ENCODE measurements around the gene FBN2.
"Not testable (repeated sequence)": the region's sequence is repeated elsewhere in the genome, so short reads cannot be mapped to it uniquely, and the experiment has no call there.

Gene FBN2

DNA sequence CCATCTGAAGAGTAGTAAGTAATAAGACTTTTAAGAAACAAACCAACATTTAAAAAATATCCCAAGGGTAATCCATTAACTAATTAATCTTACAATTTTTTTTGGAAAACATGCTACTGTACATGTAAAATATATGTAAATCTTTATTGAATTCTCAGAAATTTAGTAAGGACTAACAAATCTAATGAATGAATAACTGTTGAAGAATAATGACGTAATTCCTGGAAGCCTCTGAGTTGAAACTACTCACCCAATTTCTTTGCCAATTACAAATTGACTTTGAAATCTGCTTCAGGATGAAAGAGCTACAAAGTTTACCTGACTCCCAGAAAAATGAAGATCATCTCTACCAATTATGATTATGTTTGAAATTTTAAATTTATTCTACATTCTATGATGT lies 21.1 kb downstream of the FBN2 start (continued):
- TF ChIP-seq, protein P1, sequence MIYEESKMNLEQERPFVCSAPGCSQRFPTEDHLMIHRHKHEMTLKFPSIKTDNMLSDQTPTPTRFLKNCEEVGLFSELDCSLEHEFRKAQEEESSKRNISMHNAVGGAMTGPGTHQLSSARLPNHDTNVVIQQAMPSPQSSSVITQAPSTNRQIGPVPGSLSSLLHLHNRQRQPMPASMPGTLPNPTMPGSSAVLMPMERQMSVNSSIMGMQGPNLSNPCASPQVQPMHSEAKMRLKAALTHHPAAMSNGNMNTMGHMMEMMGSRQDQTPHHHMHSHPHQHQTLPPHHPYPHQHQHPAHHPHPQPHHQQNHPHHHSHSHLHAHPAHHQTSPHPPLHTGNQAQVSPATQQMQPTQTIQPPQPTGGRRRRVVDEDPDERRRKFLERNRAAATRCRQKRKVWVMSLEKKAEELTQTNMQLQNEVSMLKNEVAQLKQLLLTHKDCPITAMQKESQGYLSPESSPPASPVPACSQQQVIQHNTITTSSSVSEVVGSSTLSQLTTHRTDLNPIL (CRISPR knock-in tag; IDR thresholded peaks at IDR 0.05; ENCODE audit: low read depth), result no peak
- TF ChIP-seq, protein P2, sequence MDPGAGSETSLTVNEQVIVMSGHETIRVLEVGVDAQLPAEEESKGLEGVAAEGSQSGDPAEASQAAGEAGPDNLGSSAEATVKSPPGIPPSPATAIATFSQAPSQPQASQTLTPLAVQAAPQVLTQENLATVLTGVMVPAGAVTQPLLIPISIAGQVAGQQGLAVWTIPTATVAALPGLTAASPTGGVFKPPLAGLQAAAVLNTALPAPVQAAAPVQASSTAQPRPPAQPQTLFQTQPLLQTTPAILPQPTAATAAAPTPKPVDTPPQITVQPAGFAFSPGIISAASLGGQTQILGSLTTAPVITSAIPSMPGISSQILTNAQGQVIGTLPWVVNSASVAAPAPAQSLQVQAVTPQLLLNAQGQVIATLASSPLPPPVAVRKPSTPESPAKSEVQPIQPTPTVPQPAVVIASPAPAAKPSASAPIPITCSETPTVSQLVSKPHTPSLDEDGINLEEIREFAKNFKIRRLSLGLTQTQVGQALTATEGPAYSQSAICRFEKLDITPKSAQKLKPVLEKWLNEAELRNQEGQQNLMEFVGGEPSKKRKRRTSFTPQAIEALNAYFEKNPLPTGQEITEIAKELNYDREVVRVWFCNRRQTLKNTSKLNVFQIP (CRISPR knock-in tag; IDR thresholded peaks at IDR 0.05; ENCODE audit: borderline replicate concordance, low read depth), result no peak
- no peak for TF ChIP-seq BACH2 (CRISPR knock-in tag; IDR thresholded peaks at IDR 0.05; ENCODE audit: borderline replicate concordance)

DNA sequence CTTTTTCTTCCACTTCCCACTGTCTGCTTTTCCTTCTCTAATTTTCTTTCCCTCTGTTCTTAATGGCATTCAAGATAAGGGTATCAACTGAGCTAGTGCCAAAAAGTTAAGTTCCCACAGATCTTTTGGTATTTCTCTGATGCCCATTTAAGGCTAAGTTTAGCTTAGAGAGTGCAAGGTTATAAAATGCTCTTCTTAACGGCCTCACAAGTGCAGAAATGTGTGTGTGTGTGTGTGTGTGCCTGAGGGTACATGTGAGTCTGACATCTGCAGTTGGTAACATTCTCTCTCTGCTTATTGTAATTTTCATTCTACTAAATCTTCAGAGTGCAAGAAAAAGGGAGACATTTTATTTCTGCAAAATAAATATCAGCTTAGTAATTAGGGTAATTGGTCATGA lies 24.2 kb downstream of the FBN2 start:
- no peak for TF ChIP-seq CSDC2 (CRISPR knock-in tag; IDR thresholded peaks at IDR 0.05)
- TF ChIP-seq ESRRG (CRISPR knock-in tag; IDR thresholded peaks at IDR 0.05), result no peak
- TF ChIP-seq ZC3H10 (CRISPR knock-in tag; IDR thresholded peaks at IDR 0.05), result no peak
- TF ChIP-seq, protein P2 (CRISPR knock-in tag; IDR thresholded peaks at IDR 0.05; ENCODE audit: borderline replicate concordance, low read depth), result no peak
- TF ChIP-seq, protein P3, sequence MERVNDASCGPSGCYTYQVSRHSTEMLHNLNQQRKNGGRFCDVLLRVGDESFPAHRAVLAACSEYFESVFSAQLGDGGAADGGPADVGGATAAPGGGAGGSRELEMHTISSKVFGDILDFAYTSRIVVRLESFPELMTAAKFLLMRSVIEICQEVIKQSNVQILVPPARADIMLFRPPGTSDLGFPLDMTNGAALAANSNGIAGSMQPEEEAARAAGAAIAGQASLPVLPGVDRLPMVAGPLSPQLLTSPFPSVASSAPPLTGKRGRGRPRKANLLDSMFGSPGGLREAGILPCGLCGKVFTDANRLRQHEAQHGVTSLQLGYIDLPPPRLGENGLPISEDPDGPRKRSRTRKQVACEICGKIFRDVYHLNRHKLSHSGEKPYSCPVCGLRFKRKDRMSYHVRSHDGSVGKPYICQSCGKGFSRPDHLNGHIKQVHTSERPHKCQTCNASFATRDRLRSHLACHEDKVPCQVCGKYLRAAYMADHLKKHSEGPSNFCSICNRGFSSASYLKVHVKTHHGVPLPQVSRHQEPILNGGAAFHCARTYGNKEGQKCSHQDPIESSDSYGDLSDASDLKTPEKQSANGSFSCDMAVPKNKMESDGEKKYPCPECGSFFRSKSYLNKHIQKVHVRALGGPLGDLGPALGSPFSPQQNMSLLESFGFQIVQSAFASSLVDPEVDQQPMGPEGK (CRISPR knock-in tag; IDR thresholded peaks at IDR 0.05; ENCODE audit: borderline replicate concordance), result no peak
- TF ChIP-seq ZFP3 (CRISPR knock-in tag; IDR thresholded peaks at IDR 0.05), result no peak
- TF ChIP-seq SNAI2 (CRISPR knock-in tag; IDR thresholded peaks at IDR 0.05), result no peak
- TF ChIP-seq ZNF8 (CRISPR knock-in tag; IDR thresholded peaks at IDR 0.05), result no peak
- no peak for TF ChIP-seq TOX (CRISPR knock-in tag; IDR thresholded peaks at IDR 0.05; ENCODE audit: borderline replicate concordance)
- ATAC-seq, result no peak

DNA sequence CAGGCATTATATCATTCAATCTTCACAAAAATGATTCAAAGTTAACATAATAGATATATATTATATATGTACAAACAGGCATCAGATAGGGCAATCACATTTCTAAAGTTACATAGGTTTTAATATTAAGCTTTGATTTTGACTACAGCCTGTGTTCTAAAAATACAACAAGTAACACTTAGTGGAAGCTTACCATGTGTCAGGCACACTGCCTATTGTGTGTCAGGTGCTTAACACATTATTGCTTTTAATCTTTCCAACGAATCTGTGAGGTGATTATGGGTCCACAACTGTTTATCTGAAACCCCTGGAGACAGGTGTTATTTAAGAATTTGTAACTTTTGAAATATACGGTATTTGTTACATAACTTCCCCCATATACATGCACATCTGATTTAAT lies 25.2 kb downstream of the FBN2 start:
- TF ChIP-seq PPARA (CRISPR knock-in tag; IDR thresholded peaks at IDR 0.05; ENCODE audit: borderline replicate concordance), result no peak
- TF ChIP-seq ARNTL (CRISPR knock-in tag; IDR thresholded peaks at IDR 0.05; ENCODE audit: borderline replicate concordance, low read depth), result no peak
- no peak for TF ChIP-seq TOX (CRISPR knock-in tag; IDR thresholded peaks at IDR 0.05; ENCODE audit: borderline replicate concordance)
- no peak for TF ChIP-seq ESRRG (CRISPR knock-in tag; IDR thresholded peaks at IDR 0.05)
- TF ChIP-seq RARB (CRISPR knock-in tag; IDR thresholded peaks at IDR 0.05), result no peak
- TF ChIP-seq GLIS3 (CRISPR knock-in tag; IDR thresholded peaks at IDR 0.05), result no peak
- no peak for TF ChIP-seq OSR1 (CRISPR knock-in tag; IDR thresholded peaks at IDR 0.05)
- TF ChIP-seq, protein P2 (CRISPR knock-in tag; IDR thresholded peaks at IDR 0.05; ENCODE audit: borderline replicate concordance, low read depth), result no peak

DNA sequence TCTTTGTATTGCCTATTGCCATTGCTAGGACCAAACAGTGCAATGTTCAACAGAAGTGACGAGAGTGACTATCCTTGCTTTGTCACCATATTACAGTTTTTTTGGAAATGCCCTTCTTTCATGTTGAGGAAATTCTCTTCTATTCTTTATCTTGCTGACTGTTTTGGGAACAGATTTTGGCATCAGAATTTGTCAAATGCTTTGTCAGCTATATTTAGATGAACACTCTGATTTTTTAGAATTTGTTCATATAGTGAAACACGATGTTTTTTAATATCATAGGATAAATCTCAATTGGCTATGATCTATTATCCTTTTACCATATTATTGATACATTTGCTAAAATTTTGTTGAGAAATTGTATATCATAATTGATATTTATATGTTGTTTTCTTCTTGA lies 31.4 kb downstream of the FBN2 start:
- ATAC-seq, result no peak

More for the DNA sequence above, 25.2 kb downstream of the FBN2 start:
- ATAC-seq, result no peak

DNA sequence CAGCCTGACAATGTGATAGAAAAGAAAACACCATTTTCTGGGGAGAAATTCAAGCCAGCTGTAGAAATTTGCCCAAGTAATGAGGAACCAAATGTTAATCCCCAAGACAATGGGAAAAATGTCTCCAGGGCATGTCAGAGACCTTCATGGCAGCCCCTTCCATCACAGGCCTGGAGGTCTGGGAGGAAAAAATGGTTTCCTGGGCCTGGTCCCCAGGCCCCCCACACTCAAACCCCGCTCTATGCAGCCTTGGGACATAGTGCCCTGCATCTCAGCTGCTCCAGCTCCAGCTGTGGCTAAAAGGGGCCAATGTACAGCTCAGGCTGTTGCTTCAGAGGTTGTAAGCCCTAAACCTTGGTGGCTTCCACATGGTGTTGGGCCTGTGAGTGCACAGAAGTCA lies 34.3 kb downstream of the FBN2 start:
- not testable (repeated sequence) for ATAC-seq

More for the DNA sequence above, 31.4 kb downstream of the FBN2 start:
- TF ChIP-seq, protein P2 (CRISPR knock-in tag; IDR thresholded peaks at IDR 0.05; ENCODE audit: borderline replicate concordance, low read depth), result no peak
- TF ChIP-seq ZFP3 (CRISPR knock-in tag; IDR thresholded peaks at IDR 0.05) (no peak), ZNF565 (CRISPR knock-in tag; conservative IDR thresholded peaks at IDR 0.05; ENCODE audit: low read depth) (no peak), ESRRG (CRISPR knock-in tag; IDR thresholded peaks at IDR 0.05) (no peak), TCF4 (CRISPR knock-in tag; IDR thresholded peaks at IDR 0.05; ENCODE audit: borderline replicate concordance) (no peak), CSDC2 (CRISPR knock-in tag; IDR thresholded peaks at IDR 0.05) (no peak)

Measured in SK-N-SH treated with all-trans-retinoic acid at 6 μM for 48 hours (cell line).